ENCODE data around the gene SNAP23. TPM values are rescaled to one million over a fixed set of nuclear protein-coding genes. Genes with fewer than 3 reads are reported as not detected.

The SNAP23 gene
- total RNA-seq = 36.2 and 86.5 TPM in 2 replicates

DNA sequence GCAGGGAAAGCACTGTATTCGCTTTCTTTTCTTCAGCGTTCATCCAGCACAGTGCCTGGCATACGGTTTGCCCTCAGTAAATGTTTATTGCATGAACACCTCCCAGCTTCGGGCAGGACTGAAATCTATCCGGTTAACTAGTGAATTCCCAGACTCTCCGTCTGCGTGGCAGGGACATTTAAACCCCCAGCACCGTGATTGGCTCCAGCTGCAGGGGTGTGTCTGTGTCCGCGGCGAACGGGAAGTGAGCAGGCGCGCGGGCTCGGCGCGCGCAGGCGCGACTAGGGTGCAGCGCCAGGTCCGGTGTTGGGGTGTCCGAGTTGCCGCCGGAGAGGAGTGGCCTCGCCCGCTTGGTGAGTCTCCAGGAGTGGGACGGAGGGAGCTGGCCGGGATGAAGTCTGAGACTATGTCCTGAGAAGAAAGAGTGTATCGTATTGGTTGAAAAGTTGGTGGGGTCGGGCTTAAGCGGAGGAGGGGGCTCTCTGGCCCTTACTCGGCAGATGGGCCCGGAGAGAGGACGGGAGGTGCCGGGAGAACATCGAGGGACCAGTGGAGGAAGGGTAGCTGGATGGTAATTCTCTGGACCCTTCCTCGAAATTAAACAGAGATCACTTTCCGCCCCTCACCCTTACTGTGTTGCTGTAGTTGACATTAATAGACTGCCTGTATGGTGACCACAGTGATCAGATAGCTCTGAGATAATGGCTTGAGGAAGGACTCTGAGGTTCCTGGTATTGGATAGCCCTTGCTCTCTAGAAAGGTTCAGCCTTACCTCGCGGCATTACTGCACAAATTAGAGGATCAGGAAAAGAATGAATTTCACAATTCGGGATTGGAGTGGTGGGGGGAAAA, at the start of gene SNAP23:
SNAP23 (plus strand) TSS at position 274 of the 852 bp plus-strand sequence. CDS start 16,213 bp downstream, outside the sequence.

DNA sequence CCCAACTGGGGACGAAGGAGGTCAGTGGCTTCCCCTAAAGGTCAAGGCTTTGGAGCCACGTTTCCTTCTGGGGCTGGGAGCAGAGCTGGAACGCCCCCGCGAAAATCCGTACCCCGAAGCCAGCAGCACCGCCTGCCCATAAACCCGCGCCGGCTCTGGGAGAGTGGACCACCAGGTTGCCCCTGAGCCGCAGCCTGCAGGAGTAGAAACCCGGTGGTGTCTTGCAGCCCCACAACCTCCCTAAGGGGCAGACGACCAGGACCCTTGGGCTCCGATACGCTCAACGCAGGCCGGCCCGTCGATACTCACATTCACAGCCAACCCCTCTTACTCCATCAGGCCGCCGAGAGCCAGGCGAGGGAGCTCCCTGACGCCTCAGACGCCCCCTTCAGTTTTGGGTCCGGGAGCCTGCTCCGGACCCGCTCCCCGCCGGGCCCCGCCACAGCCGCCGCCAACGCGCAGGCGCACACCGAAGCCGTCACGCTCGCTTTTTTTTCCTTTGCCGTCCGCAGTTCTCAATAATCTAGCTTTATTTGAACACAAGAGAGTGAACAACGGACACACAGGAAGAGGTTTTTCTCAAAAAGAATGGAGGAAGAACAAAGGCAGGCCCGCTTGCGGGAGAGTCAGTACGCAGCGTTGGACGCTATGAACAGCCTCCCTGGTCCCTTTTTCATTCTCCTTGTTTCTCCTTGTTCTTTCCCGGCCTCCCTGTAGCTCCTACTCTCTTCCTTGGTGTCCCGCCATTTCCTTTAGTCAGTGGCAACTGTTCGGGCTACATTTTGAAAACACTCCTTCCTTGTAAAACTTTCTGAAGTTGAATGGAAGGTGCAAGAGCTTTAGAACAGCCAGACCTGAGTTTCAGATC, 4.5 kb upstream of the SNAP23 start, which contains the start of gene ZNF106:
ZNF106 (minus strand) TSS at position 471 of the 868 bp plus-strand sequence. CDS start 18,852 bp downstream, outside the sequence.

GRCh38 chr15:42548249-42549031, 53.0 kb downstream of the SNAP23 start, which contains the start of the genes HAUS2 and LRRC57:
HAUS2 (plus strand) TSS chr15:42548838; CDS start chr15:42548873, 35 bp downstream.
LRRC57 (minus strand) TSS chr15:42548793; CDS start chr15:42548434, 359 bp downstream.

GRCh38 chr15:42575188-42576039, 80.0 kb downstream of the SNAP23 start, which contains the start of gene STARD9:
STARD9 (plus strand) TSS chr15:42575606; CDS start chr15:42575716, 110 bp downstream.

Other genes with a start within 250 kb of the SNAP23 start
- gene GANC, start 222.4 kb upstream of the SNAP23 start, total RNA-seq = 20.5 and 23.9 TPM in 2 replicates
- 107 and 170 TPM in 2 replicates for gene TMEM87A, start 222.2 kb upstream of the SNAP23 start, total RNA-seq
- gene CAPN3, start 136.1 kb upstream of the SNAP23 start, total RNA-seq = 0.43 and 5.5 TPM in 2 replicates
- gene ZNF106, start 4.5 kb upstream of the SNAP23 start, total RNA-seq = 37.6 and 37.9 TPM in 2 replicates
- gene LRRC57, start 53.2 kb downstream of the SNAP23 start, total RNA-seq = 24.1 and 27.7 TPM in 2 replicates
- gene HAUS2, start 53.2 kb downstream of the SNAP23 start, total RNA-seq = 37.4 and 50.1 TPM in 2 replicates
- gene STARD9, start 80.0 kb downstream of the SNAP23 start, total RNA-seq = 0.43 and 2.4 TPM in 2 replicates
- 10.9 and 19.0 TPM in 2 replicates for gene CDAN1, start 241.5 kb downstream of the SNAP23 start, total RNA-seq

Measured in tracheal epithelial cell (primary cell).